Activated CD8-positive, alpha-beta memory T cell treated with anti-CD3 and anti-CD28 coated beads, Interleukin-2, amount 50 U/mL, for 1 hour (primary cell): ENCODE measurements around the gene PLCXD1.
"Not testable (repeated sequence)": the region's sequence is repeated elsewhere in the genome, so short reads cannot be mapped to it uniquely, and the experiment has no call there.

ENCODE experiments used
- DNase-seq: peaks from one replicate; pipeline ENCODE4 v3.0.0-alpha.2; 2020; ENCODE audit errors: extremely low read depth

PLCXD1 gene, protein sequence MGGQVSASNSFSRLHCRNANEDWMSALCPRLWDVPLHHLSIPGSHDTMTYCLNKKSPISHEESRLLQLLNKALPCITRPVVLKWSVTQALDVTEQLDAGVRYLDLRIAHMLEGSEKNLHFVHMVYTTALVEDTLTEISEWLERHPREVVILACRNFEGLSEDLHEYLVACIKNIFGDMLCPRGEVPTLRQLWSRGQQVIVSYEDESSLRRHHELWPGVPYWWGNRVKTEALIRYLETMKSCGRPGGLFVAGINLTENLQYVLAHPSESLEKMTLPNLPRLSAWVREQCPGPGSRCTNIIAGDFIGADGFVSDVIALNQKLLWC

DNA sequence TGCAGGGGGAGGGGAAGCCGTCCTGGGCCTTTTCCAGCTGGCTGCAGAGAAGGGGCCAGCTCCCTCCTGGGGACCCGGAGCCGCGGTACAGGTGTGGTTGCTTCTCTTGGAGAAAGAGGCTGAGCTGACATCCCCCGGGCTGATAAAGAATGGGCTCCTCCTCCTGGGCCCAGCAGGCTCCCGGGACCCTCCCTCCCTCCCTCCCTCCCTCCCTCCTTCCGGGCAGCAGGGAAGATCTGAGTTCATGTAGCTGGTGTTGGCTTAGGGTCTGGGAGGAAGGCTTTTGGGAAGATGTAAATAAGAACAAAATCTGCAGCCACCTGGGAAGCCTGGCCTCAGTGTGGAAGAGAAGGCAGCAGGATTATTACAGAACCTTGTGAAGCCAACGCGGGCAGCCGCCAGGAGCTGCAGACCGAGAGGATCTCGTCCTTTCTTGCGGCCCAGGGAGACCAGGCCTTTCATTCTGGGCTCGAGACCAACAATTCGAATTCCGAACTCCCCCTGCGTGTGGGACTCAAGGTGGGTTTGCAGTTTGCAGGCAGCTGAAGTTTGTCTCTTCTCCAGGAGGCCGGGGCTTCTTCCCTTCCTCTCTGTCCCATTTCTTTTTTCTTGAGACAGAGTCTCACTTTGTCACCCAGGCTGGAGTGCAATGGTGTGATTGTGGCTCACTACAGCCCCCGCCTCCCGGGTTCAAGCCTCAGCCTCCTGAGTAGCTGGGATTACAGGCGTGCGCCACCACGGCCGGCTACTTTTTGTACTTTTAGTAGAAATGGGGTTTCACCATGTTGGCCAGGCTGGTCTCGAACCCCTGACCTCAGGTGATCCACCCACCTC is at the start of gene PLCXD1:
Gene PLCXD1, plus strand, starts transcription at position 216 of the 834 bp plus-strand sequence. CDS start 2,807 bp downstream, outside the sequence.
- DNase-seq: no peak

DNA sequence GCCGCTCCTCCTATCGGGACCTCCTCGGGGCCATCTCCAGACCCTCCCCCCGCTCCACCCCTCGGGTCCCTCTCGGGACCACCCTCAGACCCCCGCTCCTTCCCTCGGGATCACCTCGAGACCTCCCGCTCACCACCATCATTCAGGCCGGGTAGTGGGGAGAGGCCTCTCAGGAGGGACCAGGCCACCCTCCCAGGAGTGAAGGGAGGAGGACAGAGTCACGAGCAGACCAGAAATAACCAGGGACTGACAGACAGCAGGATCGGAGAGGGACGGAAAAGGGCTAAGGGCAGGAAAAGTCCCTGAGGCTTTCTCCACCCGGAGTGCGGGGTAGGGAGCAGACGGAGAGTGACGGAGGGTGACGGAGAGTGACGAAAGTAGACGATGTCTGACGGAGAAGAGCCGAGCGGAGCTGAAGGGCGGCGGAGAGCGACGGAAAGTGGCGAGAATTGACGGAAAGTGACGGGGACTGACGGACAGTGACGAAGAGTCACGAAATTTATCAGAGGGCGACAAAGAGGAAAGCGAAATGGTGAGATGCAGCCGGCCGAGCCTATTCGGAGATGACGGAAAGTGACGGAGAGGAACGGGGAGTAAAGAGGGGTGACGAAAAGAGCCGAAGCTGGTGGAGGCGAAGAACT is 49.4 kb upstream of the PLCXD1 start:
- not testable (repeated sequence) for DNase-seq

DNA sequence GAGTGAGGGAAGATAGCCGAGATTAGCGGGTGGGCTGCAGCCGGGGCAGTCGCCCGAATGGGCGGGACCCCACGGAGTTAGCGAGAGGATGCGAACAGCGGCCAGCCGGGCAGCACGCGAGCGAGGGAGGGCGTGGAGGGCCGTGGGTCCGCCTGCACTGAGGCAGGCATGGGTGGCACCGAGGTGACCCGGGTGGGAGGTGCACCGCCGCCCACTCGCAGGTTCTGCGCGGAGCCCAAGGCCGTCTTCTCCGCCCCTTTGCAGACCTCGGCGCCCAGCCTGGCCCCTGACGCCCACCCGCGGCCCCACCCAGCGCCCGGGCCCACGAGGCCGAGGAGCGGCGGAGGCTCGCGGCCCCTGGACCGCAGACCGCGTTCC is 48.9 kb upstream of the PLCXD1 start:
- DNase-seq: not testable (repeated sequence)

DNA sequence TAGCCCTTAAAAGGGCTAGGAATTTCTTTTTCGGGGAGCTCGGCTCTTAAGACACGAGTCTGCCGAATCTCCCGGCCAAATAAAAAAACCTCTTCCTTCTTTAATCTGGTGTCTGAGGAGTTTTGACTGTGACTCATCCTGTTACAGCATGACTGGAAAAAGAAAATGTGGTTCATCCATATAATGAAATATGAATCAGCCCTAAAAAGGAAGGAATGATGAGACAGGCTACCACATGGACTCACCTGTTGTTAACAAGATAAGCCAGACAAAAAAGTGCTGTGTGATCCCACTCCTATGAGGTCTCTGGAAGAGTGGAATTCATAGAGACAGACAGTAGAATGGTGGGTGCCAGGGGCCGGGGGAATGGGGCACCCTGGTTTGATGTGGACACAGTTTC is 45.0 kb upstream of the PLCXD1 start:
- not testable (repeated sequence) for DNase-seq

DNA sequence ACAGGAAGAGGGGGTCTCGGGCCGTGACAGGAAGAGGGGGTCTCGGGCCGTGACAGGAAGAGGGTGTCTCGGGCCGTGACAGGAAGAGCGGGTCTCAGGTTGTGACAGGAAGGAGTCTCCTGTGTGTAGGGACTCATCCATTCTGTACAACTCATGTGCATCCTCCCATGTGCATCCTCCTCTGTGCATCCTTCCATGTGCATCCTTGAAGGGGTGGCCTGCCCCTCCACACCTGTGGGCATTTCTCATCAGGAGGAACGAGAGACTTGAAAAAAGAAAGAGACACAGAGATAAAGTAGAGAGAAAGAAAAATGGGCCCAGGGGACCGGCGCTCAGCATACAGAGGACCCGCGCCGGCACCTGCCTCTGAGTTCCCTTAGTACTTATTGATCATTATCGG is 30.2 kb upstream of the PLCXD1 start:
- no peak for DNase-seq

DNA sequence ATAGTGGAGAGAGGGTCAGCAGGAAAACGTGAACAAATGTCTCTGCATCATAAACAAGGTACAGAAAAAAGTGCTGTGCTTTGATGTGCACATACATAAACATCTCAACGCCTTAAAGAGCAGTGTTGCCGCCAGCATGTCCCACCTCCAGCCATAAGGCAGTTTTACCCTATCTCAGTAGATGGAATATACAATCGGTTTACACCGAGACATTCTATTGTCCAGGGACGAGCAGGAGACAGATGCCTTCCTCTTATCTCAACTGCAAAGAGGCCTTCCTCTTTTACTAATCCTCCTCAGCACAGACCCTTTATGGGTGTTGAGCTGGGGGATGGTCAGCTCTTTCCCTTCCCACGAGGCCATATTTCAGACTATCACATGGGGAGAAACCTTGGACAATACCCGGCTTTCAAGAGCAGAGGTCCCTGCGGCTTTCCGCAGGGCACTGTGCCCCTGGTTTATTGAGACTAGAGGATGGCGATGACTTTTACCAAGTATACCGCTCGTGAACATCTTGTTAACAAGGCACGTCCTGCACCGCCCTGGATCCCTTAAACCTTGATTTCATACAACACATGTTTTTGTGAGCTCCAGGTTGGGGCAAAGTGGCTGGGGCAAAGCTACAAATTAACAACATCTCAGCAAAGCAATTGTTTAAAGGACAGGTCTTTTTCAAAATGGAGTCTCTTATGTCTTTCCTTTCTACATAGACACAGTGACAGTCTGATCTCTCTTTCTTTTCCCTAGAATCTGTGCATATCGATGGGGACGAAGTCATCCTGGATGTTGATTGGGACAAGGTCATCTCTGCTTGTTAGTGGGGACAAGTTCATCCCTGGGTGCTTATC is 29.6 kb upstream of the PLCXD1 start:
- DNase-seq: not testable (repeated sequence)

DNA sequence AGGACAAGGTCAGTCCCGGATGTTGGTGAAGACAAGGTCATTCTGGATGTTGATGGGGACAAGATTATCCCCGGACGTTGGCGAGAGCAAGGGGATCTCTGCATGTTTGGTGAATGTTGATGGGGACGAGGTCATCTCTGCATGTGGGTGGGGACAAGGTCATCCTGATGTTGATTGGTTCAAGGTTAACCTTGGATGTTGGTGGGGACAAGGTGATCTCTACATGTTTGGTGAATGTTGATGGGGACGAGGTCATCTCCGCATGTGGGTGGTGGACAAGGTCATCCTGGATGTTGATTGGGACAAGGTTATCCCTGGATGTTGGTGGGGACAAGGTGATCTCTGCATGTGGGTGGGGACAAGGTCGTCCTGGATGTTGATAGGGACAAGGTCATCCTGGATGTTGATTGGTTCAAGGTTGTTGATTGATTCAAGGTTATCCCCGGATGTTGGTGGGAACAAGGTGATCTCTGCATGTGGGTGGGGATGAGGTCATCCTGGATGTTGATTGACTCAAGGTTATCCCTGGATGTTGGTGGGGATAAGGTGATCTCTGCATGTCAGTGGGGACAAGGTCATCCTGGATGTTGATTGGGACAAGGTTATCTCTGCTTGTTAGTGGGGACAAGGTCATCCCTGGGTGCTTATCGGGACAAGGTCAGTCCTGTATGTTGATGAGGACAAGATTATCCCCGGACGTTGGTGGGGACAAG is 28.8 kb upstream of the PLCXD1 start:
- no peak for DNase-seq

DNA sequence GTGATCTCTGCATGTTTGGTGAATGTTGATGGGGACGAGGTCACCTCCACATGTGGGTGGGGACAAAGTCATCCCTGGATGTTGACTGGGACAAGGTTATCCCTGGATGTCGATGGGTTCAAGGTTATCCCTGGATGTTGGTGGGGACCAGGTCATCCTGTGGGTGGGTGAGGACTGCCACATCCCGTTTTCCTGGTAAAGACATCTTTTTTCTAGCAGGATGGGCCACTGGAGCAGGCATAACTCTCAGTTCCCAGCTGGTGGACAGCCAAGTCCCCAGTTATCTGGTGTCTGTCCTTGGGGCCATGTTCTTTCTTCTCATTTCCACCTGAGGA is 28.3 kb upstream of the PLCXD1 start:
- DNase-seq: no peak

DNA sequence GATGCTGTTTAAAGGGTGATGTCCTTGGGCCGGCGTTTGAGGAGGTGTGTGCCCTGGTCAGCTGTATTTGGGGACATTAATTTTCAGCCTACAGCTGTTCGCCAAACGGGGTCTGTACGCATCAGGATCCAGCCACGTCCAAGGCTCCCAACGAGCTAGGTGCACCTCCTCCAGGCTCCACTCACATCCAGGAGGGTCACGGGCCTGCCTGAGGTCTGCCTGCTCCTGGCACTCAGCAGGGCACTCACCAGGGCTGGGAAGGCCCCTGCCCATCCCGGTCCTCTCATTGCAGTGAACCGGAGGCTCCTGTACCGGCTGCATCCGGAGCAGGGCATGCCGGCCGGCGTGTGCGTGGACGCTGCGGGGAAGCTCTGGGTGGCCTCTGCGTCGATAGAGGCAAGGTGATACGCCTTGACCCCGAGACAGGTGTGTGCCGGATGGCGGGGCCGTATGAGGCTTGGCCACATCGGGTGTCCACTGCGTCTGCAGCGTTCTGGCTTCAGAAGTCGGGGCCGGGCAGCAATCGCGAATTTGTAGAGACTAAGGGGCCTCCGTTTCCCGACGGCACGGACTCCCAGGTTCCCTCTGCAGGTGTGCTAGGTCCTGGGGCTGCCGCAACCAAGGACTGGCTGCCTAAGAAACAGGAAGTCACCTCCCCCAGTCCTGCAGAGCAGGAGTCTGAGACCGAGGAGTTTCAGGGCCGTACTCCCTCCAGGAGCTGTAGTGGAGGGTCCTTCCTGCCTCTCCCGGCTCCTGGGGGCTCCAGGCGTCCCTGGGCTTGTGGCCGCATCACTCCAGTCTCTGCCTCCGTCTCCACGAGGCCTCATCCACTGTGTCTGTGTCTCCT is 27.5 kb upstream of the PLCXD1 start:
- DNase-seq: no peak

DNA sequence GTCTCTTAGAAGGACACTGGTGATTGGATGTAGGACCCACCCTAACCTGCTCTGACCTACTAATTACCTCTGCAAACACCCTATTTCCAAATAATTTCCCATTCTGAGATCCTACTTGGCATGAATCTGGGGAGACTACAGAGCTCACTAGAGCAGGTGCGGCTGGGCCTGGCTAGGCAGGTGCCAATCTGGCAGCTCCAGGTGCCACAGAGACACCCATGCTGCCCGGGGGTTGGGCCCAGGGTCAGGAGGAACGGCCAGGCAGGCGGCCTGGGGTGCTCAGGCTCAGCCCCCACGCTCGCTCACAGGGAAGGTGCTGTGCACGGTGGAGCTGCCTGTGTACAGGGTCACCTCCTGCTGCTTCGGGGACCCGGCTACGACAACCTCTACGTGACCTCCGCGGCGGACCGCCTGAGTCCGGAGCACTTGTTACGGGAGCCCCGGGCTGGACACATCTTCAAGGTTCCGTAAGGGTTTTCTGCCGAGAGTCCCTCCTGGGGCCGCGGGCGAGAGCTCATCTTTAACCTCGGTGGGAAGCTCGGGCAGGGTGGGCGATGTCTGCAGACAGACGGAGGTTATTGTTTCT is 26.5 kb upstream of the PLCXD1 start:
- DNase-seq: no peak

DNA sequence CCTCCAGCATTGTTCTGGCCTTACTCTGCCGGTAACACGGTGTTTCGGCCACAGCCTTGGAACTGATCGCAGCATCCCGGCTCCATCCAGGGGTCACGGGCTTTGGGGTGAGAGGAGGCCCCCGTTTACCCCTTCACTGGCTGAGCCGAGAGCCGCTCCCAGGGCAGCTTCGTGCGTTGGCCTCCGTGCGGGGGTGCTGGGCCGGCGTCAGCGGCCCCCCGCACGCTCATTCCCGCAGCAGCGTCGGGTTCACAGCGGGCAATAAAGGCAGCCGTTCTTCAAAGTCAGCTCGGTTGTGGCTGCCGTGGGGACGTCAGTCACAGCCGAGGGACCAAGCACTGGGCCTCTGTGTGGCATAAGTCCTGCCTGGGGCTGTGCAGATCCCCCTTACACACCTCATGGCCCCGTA is 25.3 kb upstream of the PLCXD1 start:
- no peak for DNase-seq

DNA sequence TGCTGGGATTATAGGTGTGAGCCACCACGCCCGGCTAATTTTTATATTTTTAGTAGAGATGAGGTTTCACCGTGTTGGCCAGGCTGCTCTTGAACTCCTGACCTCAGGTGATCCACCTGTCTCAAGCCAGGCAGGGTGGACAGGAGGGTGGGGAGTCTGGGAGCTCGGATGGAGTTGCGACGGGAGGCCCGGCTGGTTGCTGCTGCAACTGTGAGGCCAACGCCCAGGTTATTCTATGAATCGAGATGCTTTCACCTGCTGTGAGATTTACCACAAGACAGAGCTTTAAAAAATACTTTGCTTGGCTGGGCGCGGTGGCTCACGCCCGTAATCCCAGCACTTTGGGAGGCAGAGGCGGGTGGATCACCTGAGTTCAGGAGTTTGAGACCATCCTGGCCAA is 24.1 kb upstream of the PLCXD1 start:
- DNase-seq: not testable (repeated sequence)

DNA sequence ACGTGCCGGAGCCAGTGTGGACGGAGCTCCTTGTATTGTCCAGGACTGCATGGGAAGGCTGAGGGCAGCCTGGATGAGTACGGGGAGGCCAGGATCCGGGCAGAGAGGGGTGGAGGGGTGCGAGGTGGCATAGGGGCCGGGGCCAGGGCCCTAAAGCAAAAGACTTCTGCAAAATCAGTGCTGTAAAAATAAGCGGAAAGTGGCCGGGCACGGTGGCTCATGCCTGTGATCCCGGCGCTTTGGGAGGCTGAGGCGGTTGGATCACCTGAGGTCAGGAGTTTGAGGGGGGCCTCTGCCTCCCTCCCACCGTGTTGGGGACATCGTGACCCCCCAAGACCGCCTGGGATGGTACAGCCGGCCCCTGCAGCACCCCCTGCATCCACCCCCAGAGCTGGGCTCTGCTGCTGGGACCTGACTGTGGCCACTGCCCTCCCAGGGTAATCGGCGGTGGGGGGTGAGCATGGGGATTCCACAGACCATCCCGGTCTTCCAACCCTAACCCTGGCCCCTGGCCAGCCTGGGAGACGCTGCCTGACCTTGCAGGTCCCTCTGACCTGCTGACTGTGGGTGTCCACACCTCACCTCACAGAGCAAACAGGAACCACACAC is 23.4 kb upstream of the PLCXD1 start:
- DNase-seq: no peak

DNA sequence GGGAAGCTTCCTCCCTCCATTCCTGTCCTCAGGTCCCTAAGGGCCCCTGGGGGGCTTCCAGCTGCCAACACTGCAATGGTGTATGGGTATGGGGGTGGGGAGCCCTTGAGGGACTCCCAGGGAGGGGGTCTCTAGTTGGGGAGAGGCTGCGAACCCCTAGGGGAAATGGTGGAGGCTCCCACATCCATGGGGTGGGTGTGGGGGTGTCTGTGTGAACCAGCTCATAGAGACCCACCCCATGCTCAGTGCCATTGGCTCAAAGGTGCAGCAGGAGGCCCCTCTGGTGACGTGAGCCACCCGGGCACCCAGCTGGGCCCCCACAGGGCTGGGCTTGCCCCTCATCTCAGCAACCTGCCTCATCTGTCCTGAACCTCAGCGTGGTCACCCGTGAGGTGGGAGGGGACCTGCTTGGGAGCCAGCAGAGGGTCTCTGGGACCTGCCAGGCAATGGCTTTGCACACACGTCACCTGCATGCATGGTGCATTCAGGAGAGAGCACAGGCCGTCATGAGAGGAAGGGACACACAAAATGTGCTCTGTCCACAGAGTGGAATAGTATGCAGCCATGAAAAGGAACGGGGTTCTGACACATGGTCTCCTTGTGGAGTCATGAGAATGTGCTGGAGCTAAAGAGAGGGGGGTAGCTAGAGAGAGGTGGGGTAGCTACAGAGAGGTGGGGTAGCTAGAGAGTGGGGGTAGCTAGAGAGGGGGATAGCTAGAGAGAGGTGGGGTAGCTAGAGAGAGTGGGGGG is 22.7 kb upstream of the PLCXD1 start:
- DNase-seq: no peak

DNA sequence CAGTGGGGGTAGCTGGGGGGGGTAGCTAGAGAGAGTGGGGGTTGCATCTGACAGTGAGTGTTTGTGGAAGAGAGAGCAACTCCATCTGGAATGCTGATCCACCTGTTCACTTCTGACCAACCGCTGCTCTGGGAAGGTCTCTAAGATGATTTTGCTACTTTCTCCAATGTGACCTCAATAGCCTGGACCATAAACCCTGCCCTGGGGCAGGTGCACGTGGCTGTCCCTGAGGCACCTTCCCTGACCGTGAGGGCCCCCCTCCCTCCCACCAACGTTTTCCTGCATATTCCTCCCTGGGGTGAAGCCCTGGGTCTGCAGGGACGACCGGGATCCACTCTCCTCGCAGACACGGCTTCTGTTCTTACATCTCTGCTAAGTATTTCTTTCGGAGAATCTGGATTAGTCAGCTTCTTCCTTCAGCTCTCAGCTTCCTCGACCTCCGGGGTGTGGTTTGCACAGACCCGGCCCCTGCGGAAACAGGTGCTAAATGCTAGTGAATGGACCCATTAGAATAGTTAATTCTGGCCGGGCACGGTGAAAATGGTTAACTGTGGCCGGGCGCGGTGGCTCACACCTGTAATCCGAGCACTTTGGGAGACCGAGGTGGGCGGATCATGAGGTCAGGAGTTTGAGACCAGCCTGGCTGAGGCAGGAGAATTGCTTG is 21.4 kb upstream of the PLCXD1 start:
- DNase-seq: no peak

DNA sequence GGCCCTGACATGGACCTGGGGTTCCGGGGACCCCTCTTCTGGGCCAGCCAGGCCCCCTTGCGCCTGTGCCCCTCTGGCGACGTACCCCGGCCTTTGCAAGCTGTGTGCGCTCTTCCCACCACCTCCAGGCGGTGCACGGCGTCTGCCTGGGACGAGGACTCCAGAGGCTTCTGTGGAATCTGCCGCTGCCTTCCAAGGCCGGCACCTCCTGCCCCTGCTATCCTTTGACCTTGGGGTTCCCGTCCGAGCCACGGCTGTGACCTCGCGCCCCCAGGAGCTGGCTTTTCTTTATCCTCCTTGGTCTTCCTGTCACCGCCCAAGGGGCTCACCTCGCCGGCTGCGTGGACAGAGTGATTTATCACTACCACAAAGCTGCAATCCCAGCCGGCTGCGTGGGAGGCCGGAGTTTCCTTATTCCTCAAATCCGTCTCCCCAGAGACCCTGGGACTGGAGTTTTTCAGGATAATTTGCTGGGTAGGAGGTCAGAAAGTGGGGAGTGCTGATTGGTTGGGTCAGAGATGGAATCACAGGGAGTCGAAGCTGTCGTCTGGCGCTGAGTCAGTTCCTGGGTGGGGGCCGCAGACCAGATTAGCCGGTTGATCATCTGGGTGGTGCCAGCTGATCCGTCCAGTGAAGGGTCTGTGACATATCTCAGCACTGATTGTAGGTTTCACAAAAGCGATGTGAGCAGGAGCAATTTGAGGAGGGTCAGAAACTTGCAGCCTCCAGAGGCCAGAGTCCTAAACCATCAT is 19.8 kb upstream of the PLCXD1 start:
- DNase-seq: no peak

DNA sequence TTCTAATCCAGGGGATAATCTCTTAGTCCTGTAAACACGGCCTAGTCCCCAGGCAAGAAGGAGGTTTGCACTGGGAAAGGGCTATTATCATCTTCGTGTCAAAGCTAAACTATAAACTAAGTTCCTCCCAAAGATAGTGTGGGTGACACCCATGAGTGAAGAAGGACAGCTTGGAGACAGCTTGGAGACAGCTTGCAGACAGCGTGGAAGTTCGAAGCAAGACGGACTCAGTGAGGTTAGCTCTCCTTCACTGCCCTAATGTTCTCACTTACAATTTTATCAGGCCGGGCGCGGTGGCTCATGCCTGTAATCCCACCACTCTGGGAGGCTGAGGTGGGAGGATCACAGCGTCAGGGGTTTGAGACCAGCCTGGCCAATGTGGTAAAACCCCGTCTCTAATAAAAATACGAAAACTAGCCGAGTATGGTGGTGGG is 19.2 kb upstream of the PLCXD1 start:
- DNase-seq: no peak
